K562 (cell line): Measurements from ENCODE around the gene SF3B1. TPM values are rescaled to one million over a fixed set of nuclear protein-coding genes. Genes with fewer than 3 reads are reported as not detected.
"Not testable (repeated sequence)": the region's sequence is repeated elsewhere in the genome, so short reads cannot be mapped to it uniquely, and the experiment has no call there.

Source experiments
- ATAC-seq: fragments of 200-7000 bp; cut with Tn5 transposase; 3 replicates; pipeline ENCODE4 v1.9.1; 2020; ENCODE audit warnings: moderate library complexity
- BruUV-seq: library from RNA; stranded (reverse); fragments of 400-500 nt; replicated peaks from 2 replicates; lab custom pipeline; 2021; lab: Mats Ljungman, UMichigan
- CTCF ChIA-PET: fragments of 300-600 bp; formaldehyde crosslinking; extraction: SDS; loops from one replicate; lab custom pipeline; 2021; ENCODE audit warnings: low intra/inter-chr PET ratio; lab: Yijun Ruan, JAX
- POLR2A ChIA-PET: fragments of 300-600, 350-650 bp; sonication (Branson Sonifier 250); formaldehyde crosslinking; extraction: SDS; loops from one replicate; lab custom pipeline; 2021; ENCODE audit warnings: antibody characterized with exemption, inconsistent platforms; lab: Yijun Ruan, JAX
- DNase-seq, 4 experiments: peaks; one replicate each; pipeline versions ENCODE4 v3.0.0 to v3.0.0-alpha.2; 2011 to 2018; ENCODE audit warnings: low spot score in 3 of 4, mixed read lengths in 3 of 4; ENCODE audit errors: extremely low read depth in 1 of 4
- FAIRE-seq: peaks from 2 replicates; lab custom pipeline; 2011; peaks lifted over from hg19 to GRCh38; lab: Jason Lieb, UNC
- H2AFZ ChIP-seq: 2 replicates; pipeline ENCODE4 v1.6.0; 2011; ENCODE audit warnings: low read depth, low read length, control low read depth, inconsistent platforms
- H3K27ac ChIP-seq: fragments of 200-600 bp; 3 replicates; pipeline ENCODE4 v1.8.0; 2011; ENCODE audit warnings: low read depth, mild to moderate bottlenecking, control low read depth, inconsistent platforms, low read length, moderate library complexity, mixed read lengths; ENCODE audit errors: extremely low read depth
- H3K27me3 ChIP-seq, 2 experiments: fragments of 300-600 bp in 1 of 2; 2 replicates in 1 of 2; 3 replicates in 1 of 2; pipeline versions ENCODE4 v1.6.0 to v1.8.0; 2011; ENCODE audit warnings: inconsistent platforms in 2 of 2, low read length in 2 of 2, mild to moderate bottlenecking in 1 of 2, mixed read lengths in 1 of 2, moderate library complexity in 1 of 2; ENCODE audit not compliant: control insufficient read depth in 2 of 2, insufficient read depth in 2 of 2
- H3K36me3 ChIP-seq: fragments of 300-600 bp; 3 replicates; pipeline ENCODE4 v1.8.0; 2011; ENCODE audit warnings: mild to moderate bottlenecking, low read length, inconsistent platforms; ENCODE audit not compliant: control insufficient read depth, insufficient read depth
- H3K4me1 ChIP-seq, 2 experiments: fragments of 200-600 bp in 1 of 2; replicated peaks in 1 of 2; 2 replicates in 1 of 2; 3 replicates in 1 of 2; pipeline versions ENCODE4 v1.5.1 to v1.8.0; 2011; ENCODE audit warnings: inconsistent platforms in 2 of 2, low read length in 2 of 2, mild to moderate bottlenecking in 1 of 2, mixed read lengths in 1 of 2, moderate library complexity in 1 of 2; ENCODE audit not compliant: control insufficient read depth in 2 of 2, insufficient read depth in 2 of 2
- H3K4me2 ChIP-seq: 2 replicates; pipeline ENCODE4 v1.6.1; 2011; ENCODE audit warnings: low read length, control low read depth, inconsistent platforms, mixed read lengths; ENCODE audit not compliant: insufficient read depth
- H3K4me3 ChIP-seq: fragments of 200-600 bp; sonication (generic), shearing (Covaris generic); 2 replicates; pipeline ENCODE4 v1.5.1; 2016; ENCODE audit warnings: control low read depth, inconsistent platforms
- H3K79me2 ChIP-seq: fragments of 200-600 bp; 3 replicates; pipeline ENCODE4 v1.8.0; 2011; ENCODE audit warnings: low read length, inconsistent platforms; ENCODE audit not compliant: control insufficient read depth, insufficient read depth
- H3K9ac ChIP-seq, 2 experiments: 2 replicates each; pipeline versions ENCODE4 v1.6.0 to v1.6.1; 2011; ENCODE audit warnings: low read depth in 2 of 2, low read length in 2 of 2, control low read depth in 1 of 2, inconsistent platforms in 1 of 2, mild to moderate bottlenecking in 1 of 2, mixed read lengths in 1 of 2; ENCODE audit not compliant: insufficient read depth in 1 of 2
- H3K9me1 ChIP-seq: one replicate; pipeline ENCODE4 v1.6.0; 2011; ENCODE audit warnings: inconsistent platforms, mild to moderate bottlenecking, low read length, moderate library complexity; ENCODE audit not compliant: control insufficient read depth, insufficient read depth
- H3K9me3 ChIP-seq: replicated peaks from 2 replicates; pipeline ENCODE4 v1.5.1; 2011; ENCODE audit warnings: low read depth, low read length, inconsistent platforms; ENCODE audit not compliant: control insufficient read depth, insufficient read depth
- H4K20me1 ChIP-seq: replicated peaks from 2 replicates; pipeline ENCODE4 v1.6.1; 2011; ENCODE audit warnings: low read length, inconsistent platforms, mixed read lengths; ENCODE audit not compliant: control insufficient read depth, insufficient read depth
- NKRF ChIP-seq: fragments of 450-650 bp; IDR thresholded peaks from 2 replicates; pipeline ENCODE4 v1.6.1; 2016; ENCODE audit warnings: borderline replicate concordance
- REST ChIP-seq, 2 experiments: fragments of 450-650 bp; formaldehyde crosslinking in 1 of 2; IDR thresholded peaks; 2 replicates each; pipeline versions ENCODE4 v1.4.0 to v1.6.1; 2014 to 2020; ENCODE audit warnings: mild to moderate bottlenecking in 2 of 2, borderline replicate concordance in 1 of 2, low read depth in 1 of 2
- SMAD1 ChIP-seq: fragments of 150-350 bp; IDR thresholded peaks from 2 replicates; pipeline ENCODE4 v1.6.1; 2014; ENCODE audit warnings: low read length, low read depth; ENCODE audit not compliant: partially characterized antibody
- ZNF3 ChIP-seq: fragments of 250-450 bp; sonication (Bioruptor Pico); IDR thresholded peaks from 2 replicates; pipeline ENCODE4 v1.5.0; 2021; ENCODE audit warnings: mild to moderate bottlenecking, moderate library complexity
- ZNF77 ChIP-seq: fragments of 250-450 bp; sonication (Bioruptor Pico); IDR thresholded peaks from 2 replicates; pipeline ENCODE4 v1.5.0; 2020
- WGBS: fragments of 100-300 bp; shearing (Covaris generic); methylation state at CpG from one replicate; pipeline ENCODE4 v1.1.6; 2016; ENCODE audit warnings: low coverage, mixed read lengths; ENCODE audit not compliant: insufficient coverage; ENCODE audit errors: missing lambda C conversion rate; 5-methylcytosine and 5-hydroxymethylcytosine counted together
- in situ Hi-C: fragments of 300-500 bp; cut with MboI; formaldehyde crosslinking; loops from 4 replicates; pipeline ENCODE4 v1.15.0; 2018; ENCODE audit warnings: inconsistent platforms, mixed read lengths
- intact Hi-C: fragments of 100-400 bp; cut with micrococcal nuclease; formaldehyde crosslinking; loops from 2 replicates; pipeline ENCODE4 v1.14.2; 2022
- polyA plus RNA-seq, 8 experiments: library from polyadenylated mRNA; depleted of rRNA in 4 of 8; stranded (reverse) in 5 of 8; unstranded in 3 of 8; fragments of >200 nt; fragmentation: Nextera tagmentation in 2 of 8; fragmentation: Illumina TruSeq in 1 of 8; extraction: Ambion mirVana in 2 of 8; extraction: Trizol in 1 of 8; gene quantifications; 2 replicates each; pipeline versions ENCODE4 v1.2.1 to v1.2.3, GENCODE V29; 2011 to 2014; ENCODE audit warnings: inconsistent platforms in 1 of 8, missing spikeins in 1 of 8
- total RNA-seq, 7 experiments: library from RNA; depleted of rRNA in 6 of 7; stranded (reverse); fragments of >200 nt in 6 of 7; fragmentation: Illumina TruSeq in 2 of 7; extraction: Trizol in 2 of 7; gene quantifications; 2 replicates each; pipeline versions ENCODE4 v1.2.1 to v1.2.3, GENCODE V29; 2011 to 2021; ENCODE audit warnings: low replicate concordance in 1 of 7

The SF3B1 gene
- total and polyA plus RNA-seq, 9 of the 15 experiments (the other 6 are each of a cell fraction or from before 2014, with no cell fraction given): 96.2 to 377 (median 177) TPM

GRCh38 chr2:197370664-197371063 lies 64.2 kb downstream of the SF3B1 start:
- H3K4me3 ChIP-seq, H3K9me3 ChIP-seq, POLR2A ChIA-PET, BruUV-seq, H4K20me1 ChIP-seq, H3K4me2 ChIP-seq, H3K9me1 ChIP-seq, CTCF ChIA-PET, H3K36me3 ChIP-seq, H3K27ac ChIP-seq, ATAC-seq, H3K9ac ChIP-seq, H3K79me2 ChIP-seq, H2AFZ ChIP-seq, H3K4me1 ChIP-seq, FAIRE-seq, in situ Hi-C loops, DNase-seq: not testable (repeated sequence)
- WGBS: 25% methylated on average over 8 of the region's 31 CpGs
- intact Hi-C loops: loop anchor here (10.0 kb wide), 1 partner anchor 296 kb away; no protein-coding TSS in a partner anchor
- H3K27me3 ChIP-seq: peaks cover 2 to 29% of the 10 kb centered on the region in 2 experiments; a peak in 3 of 5 replicates

GRCh38 chr2:197369933-197370320 lies 64.9 kb downstream of the SF3B1 start:
- H2AFZ ChIP-seq: no peak overlapping the region
- no peaks in the 10 kb centered on the region for H3K79me2 ChIP-seq
- H3K4me3 ChIP-seq: no peak overlapping the region
- ATAC-seq (no peak), DNase-seq (no peak), FAIRE-seq (no peak)
- H4K20me1 ChIP-seq: no peaks in the 10 kb centered on the region
- in situ Hi-C loops: no loop called here
- no peak overlapping the region for H3K9ac ChIP-seq
- H3K36me3 ChIP-seq: no peaks in the 10 kb centered on the region
- CTCF ChIA-PET: no interaction called here
- WGBS: 8% methylated on average over 4 of the region's 4 CpGs
- BruUV-seq: no TSS peak
- no peaks in the 10 kb centered on the region for H3K9me1 ChIP-seq
- POLR2A ChIA-PET: no interaction called here
- intact Hi-C loops: loop anchor here (10.0 kb wide), 1 partner anchor 295 kb away; no protein-coding TSS in a partner anchor
- H3K4me2 ChIP-seq: no peak overlapping the region
- peaks cover 2 to 29% of the 10 kb centered on the region in 2 experiments; a peak in 3 of 5 replicates for H3K27me3 ChIP-seq
- no peak overlapping the region for H3K27ac ChIP-seq
- H3K4me1 ChIP-seq: peaks cover 0 to 7% of the 10 kb centered on the region in 2 experiments; a peak in 1 of 5 replicates
- H3K9me3 ChIP-seq: no peaks in the 10 kb centered on the region
- TF ChIP-seq ZNF77: no peak
- no peak for TF ChIP-seq ZNF3
- TF ChIP-seq NKRF: no peak
- TF ChIP-seq SMAD1: no peak
- no peak for TF ChIP-seq REST (IDR thresholded peaks at IDR 0.05; ENCODE audit: borderline replicate concordance)
- no peak for TF ChIP-seq REST (CRISPR knock-in tag; IDR thresholded peaks at IDR 0.05; ENCODE audit: low read depth)
